ENCODE results near the gene MRPS18B. TPM values are rescaled to one million over a fixed set of nuclear protein-coding genes. Genes with fewer than 3 reads are reported as not detected.

MRPS18B gene
- total and polyA plus RNA-seq, 2 of the 13 experiments (the other 11 are each of a cell fraction or from before 2014, with no cell fraction given): 125 to 131 TPM

DNA sequence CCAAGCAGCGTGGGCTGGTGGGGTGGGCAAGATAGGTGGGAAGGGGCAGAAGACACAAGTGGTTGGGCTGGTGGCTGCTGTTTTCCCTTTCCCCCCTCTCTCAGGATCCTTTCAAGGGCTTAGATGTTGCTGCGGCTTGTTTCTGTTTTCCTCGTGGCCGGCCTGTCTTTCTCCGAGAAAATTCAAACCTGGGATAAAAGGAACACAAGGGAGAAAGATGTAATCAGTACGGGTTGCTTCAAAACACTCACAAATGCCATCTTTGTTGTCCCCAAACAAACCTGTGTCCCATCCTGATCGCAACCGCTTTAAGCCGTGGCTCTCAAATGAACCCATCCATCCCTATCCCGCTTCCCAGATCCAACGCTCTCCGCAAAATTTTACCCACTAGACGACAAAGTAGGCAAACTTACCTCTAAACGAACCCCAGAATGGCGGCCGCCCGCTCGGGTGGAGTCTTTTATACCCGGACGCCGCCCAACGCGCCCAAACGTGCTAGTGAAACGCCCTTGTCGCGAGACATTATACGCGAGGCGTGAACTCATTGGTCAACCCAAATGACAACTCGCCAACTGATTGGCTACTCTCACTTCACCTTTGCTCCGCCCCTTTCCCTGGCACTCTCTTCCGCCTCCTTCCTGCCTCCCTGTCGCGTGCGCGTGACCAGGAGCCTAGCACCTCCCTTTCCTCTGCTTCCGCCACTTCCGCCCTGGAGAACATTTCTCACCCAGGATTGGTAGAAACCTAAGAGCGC, 652 bp upstream of the MRPS18B start, which contains the start of gene PPP1R10 (continued):
- TF ChIP-seq, protein P1, sequence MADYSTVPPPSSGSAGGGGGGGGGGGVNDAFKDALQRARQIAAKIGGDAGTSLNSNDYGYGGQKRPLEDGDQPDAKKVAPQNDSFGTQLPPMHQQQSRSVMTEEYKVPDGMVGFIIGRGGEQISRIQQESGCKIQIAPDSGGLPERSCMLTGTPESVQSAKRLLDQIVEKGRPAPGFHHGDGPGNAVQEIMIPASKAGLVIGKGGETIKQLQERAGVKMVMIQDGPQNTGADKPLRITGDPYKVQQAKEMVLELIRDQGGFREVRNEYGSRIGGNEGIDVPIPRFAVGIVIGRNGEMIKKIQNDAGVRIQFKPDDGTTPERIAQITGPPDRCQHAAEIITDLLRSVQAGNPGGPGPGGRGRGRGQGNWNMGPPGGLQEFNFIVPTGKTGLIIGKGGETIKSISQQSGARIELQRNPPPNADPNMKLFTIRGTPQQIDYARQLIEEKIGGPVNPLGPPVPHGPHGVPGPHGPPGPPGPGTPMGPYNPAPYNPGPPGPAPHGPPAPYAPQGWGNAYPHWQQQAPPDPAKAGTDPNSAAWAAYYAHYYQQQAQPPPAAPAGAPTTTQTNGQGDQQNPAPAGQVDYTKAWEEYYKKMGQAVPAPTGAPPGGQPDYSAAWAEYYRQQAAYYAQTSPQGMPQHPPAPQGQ (CRISPR knock-in tag; IDR thresholded peaks at IDR 0.05; ENCODE audit: borderline replicate concordance): peak; percentile 47; the same call in 1 of the 2 replicates
- TF ChIP-seq MAZ (IDR thresholded peaks at IDR 0.05; ENCODE audit: borderline replicate concordance, low read depth, low read length): no peak; the same call in 1 of the 2 replicates
- TF ChIP-seq MAZ (CRISPR knock-in tag; IDR thresholded peaks at IDR 0.05; ENCODE audit: low read depth): peak; percentile 65; the same call in 1 of the 2 replicates
- peak; percentile 84 for TF ChIP-seq GATAD1 (CRISPR knock-in tag; IDR thresholded peaks at IDR 0.05)
- TF ChIP-seq SMYD3 (CRISPR knock-in tag; IDR thresholded peaks at IDR 0.05): peak; percentile 96; the same call in 1 of the 2 replicates
- TF ChIP-seq, protein P2, sequence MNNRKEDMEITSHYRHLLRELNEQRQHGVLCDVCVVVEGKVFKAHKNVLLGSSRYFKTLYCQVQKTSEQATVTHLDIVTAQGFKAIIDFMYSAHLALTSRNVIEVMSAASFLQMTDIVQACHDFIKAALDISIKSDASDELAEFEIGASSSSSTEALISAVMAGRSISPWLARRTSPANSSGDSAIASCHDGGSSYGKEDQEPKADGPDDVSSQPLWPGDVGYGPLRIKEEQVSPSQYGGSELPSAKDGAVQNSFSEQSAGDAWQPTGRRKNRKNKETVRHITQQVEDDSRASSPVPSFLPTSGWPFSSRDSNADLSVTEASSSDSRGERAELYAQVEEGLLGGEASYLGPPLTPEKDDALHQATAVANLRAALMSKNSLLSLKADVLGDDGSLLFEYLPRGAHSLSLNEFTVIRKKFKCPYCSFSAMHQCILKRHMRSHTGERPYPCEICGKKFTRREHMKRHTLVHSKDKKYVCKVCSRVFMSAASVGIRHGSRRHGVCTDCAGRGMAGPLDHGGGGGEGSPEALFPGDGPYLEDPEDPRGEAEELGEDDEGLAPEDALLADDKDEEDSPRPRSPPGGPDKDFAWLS (CRISPR knock-in tag; IDR thresholded peaks at IDR 0.05; ENCODE audit: borderline replicate concordance): no peak
- TF ChIP-seq IKZF1 (IDR thresholded peaks at IDR 0.05): no peak
- TF ChIP-seq ZFY (CRISPR knock-in tag; IDR thresholded peaks at IDR 0.05): peak; percentile 40; the same call in 1 of the 2 replicates
- peak; percentile 51; the same call in 1 of the 2 replicates for TF ChIP-seq BCL6 (CRISPR knock-in tag; IDR thresholded peaks at IDR 0.05)
- TF ChIP-seq, protein P3, sequence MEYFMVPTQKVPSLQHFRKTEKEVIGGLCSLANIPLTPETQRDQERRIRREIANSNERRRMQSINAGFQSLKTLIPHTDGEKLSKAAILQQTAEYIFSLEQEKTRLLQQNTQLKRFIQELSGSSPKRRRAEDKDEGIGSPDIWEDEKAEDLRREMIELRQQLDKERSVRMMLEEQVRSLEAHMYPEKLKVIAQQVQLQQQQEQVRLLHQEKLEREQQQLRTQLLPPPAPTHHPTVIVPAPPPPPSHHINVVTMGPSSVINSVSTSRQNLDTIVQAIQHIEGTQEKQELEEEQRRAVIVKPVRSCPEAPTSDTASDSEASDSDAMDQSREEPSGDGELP (IDR thresholded peaks at IDR 0.05; ENCODE audit: borderline replicate concordance, low read depth): no peak; the same call in 1 of the 2 replicates
- TF ChIP-seq ZNF263 (CRISPR knock-in tag; IDR thresholded peaks at IDR 0.05): peak; percentile 56; the same call in 1 of the 2 replicates
- 0 out of 2 replicates have a peak, but pooled peaks have one; percentile 26 for TF ChIP-seq HMG20B (CRISPR knock-in tag; conservative IDR thresholded peaks at IDR 0.05)
- TF ChIP-seq MTA3 (CRISPR knock-in tag; IDR thresholded peaks at IDR 0.05): no peak
- 0 out of 2 replicates have a peak, but pooled peaks have one; percentile 44 for TF ChIP-seq ZNF251 (CRISPR knock-in tag; IDR thresholded peaks at IDR 0.05)
- TF ChIP-seq ZNF431 (CRISPR knock-in tag; IDR thresholded peaks at IDR 0.05; ENCODE audit: borderline replicate concordance, low read depth): peak; percentile 80; the same call in 1 of the 2 replicates
- peak; percentile 71; the same call in 1 of the 2 replicates for TF ChIP-seq SAP130 (CRISPR knock-in tag; IDR thresholded peaks at IDR 0.05; ENCODE audit: low read depth)
- peak; percentile 85; the same call in 1 of the 2 replicates for TF ChIP-seq ZNF501 (CRISPR knock-in tag; IDR thresholded peaks at IDR 0.05)
- TF ChIP-seq, protein P4, sequence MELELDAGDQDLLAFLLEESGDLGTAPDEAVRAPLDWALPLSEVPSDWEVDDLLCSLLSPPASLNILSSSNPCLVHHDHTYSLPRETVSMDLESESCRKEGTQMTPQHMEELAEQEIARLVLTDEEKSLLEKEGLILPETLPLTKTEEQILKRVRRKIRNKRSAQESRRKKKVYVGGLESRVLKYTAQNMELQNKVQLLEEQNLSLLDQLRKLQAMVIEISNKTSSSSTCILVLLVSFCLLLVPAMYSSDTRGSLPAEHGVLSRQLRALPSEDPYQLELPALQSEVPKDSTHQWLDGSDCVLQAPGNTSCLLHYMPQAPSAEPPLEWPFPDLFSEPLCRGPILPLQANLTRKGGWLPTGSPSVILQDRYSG (CRISPR knock-in tag; IDR thresholded peaks at IDR 0.05): 0 out of 2 replicates have a peak, but pooled peaks have one; percentile 61
- TF ChIP-seq KDM5B (CRISPR knock-in tag; IDR thresholded peaks at IDR 0.05; ENCODE audit: borderline replicate concordance): peak; percentile 79
- peak; percentile 90 for TF ChIP-seq BRD4 (CRISPR knock-in tag; IDR thresholded peaks at IDR 0.05)
- peak; percentile 60; the same call in 1 of the 2 replicates for TF ChIP-seq ATF7-NPFF (CRISPR knock-in tag; IDR thresholded peaks at IDR 0.05; ENCODE audit: low read depth)
- TF ChIP-seq CBX5 (CRISPR knock-in tag; IDR thresholded peaks at IDR 0.05; ENCODE audit: borderline replicate concordance): peak; percentile 23; the same call in 1 of the 2 replicates
- TF ChIP-seq MXD4 (CRISPR knock-in tag; IDR thresholded peaks at IDR 0.05): no peak; the same call in 1 of the 2 replicates
- 0 out of 2 replicates have a peak, but pooled peaks have one; percentile 65 for TF ChIP-seq ZFAT (CRISPR knock-in tag; conservative IDR thresholded peaks at IDR 0.05)

All from HepG2 (cell line).